SK-N-SH treated with all-trans-retinoic acid at 6 μM for 48 hours (cell line): ENCODE data around the gene GRIP1.

Experiments used
- ATAC-seq: fragments of 200-7000 bp; cut with Tn5 transposase; 3 replicates; pipeline ENCODE4 v1.9.1; 2020; ENCODE audit warnings: mild to moderate bottlenecking, moderate library complexity
- BACH2 ChIP-seq: fragments of 250-450 bp; sonication (Bioruptor Pico); IDR thresholded peaks from 2 replicates; pipeline ENCODE4 v1.9.0; 2021; ENCODE audit warnings: mild to moderate bottlenecking, borderline replicate concordance
- CSDC2 ChIP-seq: fragments of 250-450 bp; sonication (Bioruptor Pico); IDR thresholded peaks from 2 replicates; pipeline ENCODE4 v1.5.0; 2020; ENCODE audit warnings: mild to moderate bottlenecking, moderate library complexity
- ESRRG ChIP-seq: fragments of 250-450 bp; sonication (Bioruptor Pico); IDR thresholded peaks from 2 replicates; pipeline ENCODE4 v1.6.1; 2021; ENCODE audit warnings: mild to moderate bottlenecking
- GLIS3 ChIP-seq: fragments of 250-450 bp; sonication (Bioruptor Pico); IDR thresholded peaks from 2 replicates; pipeline ENCODE4 v1.5.0; 2020; ENCODE audit warnings: mild to moderate bottlenecking, moderate library complexity
- ISL1 ChIP-seq: fragments of 250-450 bp; sonication (Bioruptor Pico); IDR thresholded peaks from 2 replicates; pipeline ENCODE4 v2.1.2; 2022; ENCODE audit warnings: mild to moderate bottlenecking, moderate library complexity
- PPARA ChIP-seq: fragments of 250-450 bp; sonication (Bioruptor Pico); IDR thresholded peaks from 2 replicates; pipeline ENCODE4 v1.5.0; 2020; ENCODE audit warnings: mild to moderate bottlenecking, borderline replicate concordance
- RARB ChIP-seq: fragments of 250-450 bp; sonication (Bioruptor Pico); IDR thresholded peaks from 2 replicates; pipeline ENCODE4 v1.8.0; 2021; ENCODE audit warnings: mild to moderate bottlenecking, moderate library complexity
- SNAI2 ChIP-seq: fragments of 250-450 bp; sonication (Bioruptor Pico); IDR thresholded peaks from 2 replicates; pipeline ENCODE4 v1.5.0; 2020; ENCODE audit warnings: mild to moderate bottlenecking, moderate library complexity
- TCF4 ChIP-seq: fragments of 250-450 bp; sonication (Bioruptor Pico); IDR thresholded peaks from 2 replicates; pipeline ENCODE4 v1.8.0; 2021; ENCODE audit warnings: mild to moderate bottlenecking, moderate library complexity, borderline replicate concordance
- ZC3H10 ChIP-seq: fragments of 250-450 bp; sonication (Bioruptor Pico); IDR thresholded peaks from 2 replicates; pipeline ENCODE4 v1.5.1; 2021; ENCODE audit warnings: mild to moderate bottlenecking, moderate library complexity
- ZFP3 ChIP-seq: fragments of 250-450 bp; sonication (Bioruptor Pico); IDR thresholded peaks from 2 replicates; pipeline ENCODE4 v1.5.0; 2020; ENCODE audit warnings: mild to moderate bottlenecking, moderate library complexity
- ZFP30 ChIP-seq: fragments of 450-650 bp; formaldehyde crosslinking; IDR thresholded peaks from 2 replicates; pipeline ENCODE4 v1.5.0; 2022; ENCODE audit warnings: mild to moderate bottlenecking, moderate library complexity
- ZNF565 ChIP-seq: fragments of 450-650 bp; formaldehyde crosslinking; conservative IDR thresholded peaks from 2 replicates; pipeline ENCODE4 v1.5.0; 2020; ENCODE audit warnings: low read depth, mild to moderate bottlenecking, moderate library complexity
- ZNF70 ChIP-seq: fragments of 450-650 bp; formaldehyde crosslinking; IDR thresholded peaks from 2 replicates; pipeline ENCODE4 v1.5.0; 2020; ENCODE audit warnings: mild to moderate bottlenecking, moderate library complexity
- ZNF8 ChIP-seq: fragments of 450-650 bp; formaldehyde crosslinking; IDR thresholded peaks from 2 replicates; pipeline ENCODE4 v1.5.0; 2020; ENCODE audit warnings: mild to moderate bottlenecking, moderate library complexity
- TF ChIP-seq, protein P1 (sequence below): fragments of 250-450 bp; sonication (Bioruptor Pico); IDR thresholded peaks from 2 replicates; pipeline ENCODE4 v1.8.0; 2020; ENCODE audit warnings: mild to moderate bottlenecking, moderate library complexity, borderline replicate concordance
- TF ChIP-seq, protein P2 (sequence below): fragments of 250-450 bp; sonication (Bioruptor Pico); IDR thresholded peaks from 2 replicates; pipeline ENCODE4 v1.5.1; 2020; ENCODE audit warnings: low read depth, mild to moderate bottlenecking, moderate library complexity
- TF ChIP-seq, protein P3 (sequence below): fragments of 250-450 bp; sonication (Bioruptor Pico); IDR thresholded peaks from 2 replicates; pipeline ENCODE4 v1.5.1; 2021; ENCODE audit warnings: mild to moderate bottlenecking, moderate library complexity
- TF ChIP-seq, protein P4 (sequence below): fragments of 250-450 bp; sonication (Bioruptor Pico); IDR thresholded peaks from 2 replicates; pipeline ENCODE4 v1.8.0; 2021; ENCODE audit warnings: low read depth, mild to moderate bottlenecking, moderate library complexity, borderline replicate concordance
- TF ChIP-seq, protein P5 (sequence below): fragments of 250-450 bp; sonication (Bioruptor Pico); IDR thresholded peaks from 2 replicates; pipeline ENCODE4 v1.5.0; 2020; ENCODE audit warnings: mild to moderate bottlenecking, moderate library complexity

The GRIP1 gene

DNA sequence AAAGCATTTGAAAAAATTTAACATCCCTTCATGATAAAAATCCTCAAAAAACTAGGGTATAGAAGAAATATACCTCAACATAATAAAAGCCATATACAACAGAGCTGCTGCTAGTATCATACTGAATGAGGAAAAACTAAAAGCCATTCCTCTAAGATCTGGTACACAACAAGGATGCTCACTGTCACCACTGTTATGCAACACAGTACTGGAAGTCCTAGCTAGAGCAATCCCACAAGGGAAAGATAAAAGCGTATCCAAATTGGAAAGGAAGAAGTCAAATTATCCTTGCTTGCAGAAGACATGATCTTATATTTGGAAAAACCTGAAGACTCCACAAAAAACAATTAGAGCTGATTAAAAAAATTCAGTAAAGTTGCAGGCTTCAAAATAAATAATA lies 261.7 kb downstream of the GRIP1 start:
- TF ChIP-seq, protein P1, sequence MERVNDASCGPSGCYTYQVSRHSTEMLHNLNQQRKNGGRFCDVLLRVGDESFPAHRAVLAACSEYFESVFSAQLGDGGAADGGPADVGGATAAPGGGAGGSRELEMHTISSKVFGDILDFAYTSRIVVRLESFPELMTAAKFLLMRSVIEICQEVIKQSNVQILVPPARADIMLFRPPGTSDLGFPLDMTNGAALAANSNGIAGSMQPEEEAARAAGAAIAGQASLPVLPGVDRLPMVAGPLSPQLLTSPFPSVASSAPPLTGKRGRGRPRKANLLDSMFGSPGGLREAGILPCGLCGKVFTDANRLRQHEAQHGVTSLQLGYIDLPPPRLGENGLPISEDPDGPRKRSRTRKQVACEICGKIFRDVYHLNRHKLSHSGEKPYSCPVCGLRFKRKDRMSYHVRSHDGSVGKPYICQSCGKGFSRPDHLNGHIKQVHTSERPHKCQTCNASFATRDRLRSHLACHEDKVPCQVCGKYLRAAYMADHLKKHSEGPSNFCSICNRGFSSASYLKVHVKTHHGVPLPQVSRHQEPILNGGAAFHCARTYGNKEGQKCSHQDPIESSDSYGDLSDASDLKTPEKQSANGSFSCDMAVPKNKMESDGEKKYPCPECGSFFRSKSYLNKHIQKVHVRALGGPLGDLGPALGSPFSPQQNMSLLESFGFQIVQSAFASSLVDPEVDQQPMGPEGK (CRISPR knock-in tag), result no peak
- TF ChIP-seq, protein P2, sequence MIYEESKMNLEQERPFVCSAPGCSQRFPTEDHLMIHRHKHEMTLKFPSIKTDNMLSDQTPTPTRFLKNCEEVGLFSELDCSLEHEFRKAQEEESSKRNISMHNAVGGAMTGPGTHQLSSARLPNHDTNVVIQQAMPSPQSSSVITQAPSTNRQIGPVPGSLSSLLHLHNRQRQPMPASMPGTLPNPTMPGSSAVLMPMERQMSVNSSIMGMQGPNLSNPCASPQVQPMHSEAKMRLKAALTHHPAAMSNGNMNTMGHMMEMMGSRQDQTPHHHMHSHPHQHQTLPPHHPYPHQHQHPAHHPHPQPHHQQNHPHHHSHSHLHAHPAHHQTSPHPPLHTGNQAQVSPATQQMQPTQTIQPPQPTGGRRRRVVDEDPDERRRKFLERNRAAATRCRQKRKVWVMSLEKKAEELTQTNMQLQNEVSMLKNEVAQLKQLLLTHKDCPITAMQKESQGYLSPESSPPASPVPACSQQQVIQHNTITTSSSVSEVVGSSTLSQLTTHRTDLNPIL (CRISPR knock-in tag), result no peak
- TF ChIP-seq ISL1 (CRISPR knock-in tag) (no peak), BACH2 (CRISPR knock-in tag) (no peak), ZFP30 (CRISPR knock-in tag) (no peak), ZNF70 (CRISPR knock-in tag) (no peak), ZFP3 (CRISPR knock-in tag) (no peak), ESRRG (no peak), GLIS3 (CRISPR knock-in tag) (no peak), ZNF565 (CRISPR knock-in tag) (no peak), ZC3H10 (no peak), PPARA (no peak)
- TF ChIP-seq, protein P3, sequence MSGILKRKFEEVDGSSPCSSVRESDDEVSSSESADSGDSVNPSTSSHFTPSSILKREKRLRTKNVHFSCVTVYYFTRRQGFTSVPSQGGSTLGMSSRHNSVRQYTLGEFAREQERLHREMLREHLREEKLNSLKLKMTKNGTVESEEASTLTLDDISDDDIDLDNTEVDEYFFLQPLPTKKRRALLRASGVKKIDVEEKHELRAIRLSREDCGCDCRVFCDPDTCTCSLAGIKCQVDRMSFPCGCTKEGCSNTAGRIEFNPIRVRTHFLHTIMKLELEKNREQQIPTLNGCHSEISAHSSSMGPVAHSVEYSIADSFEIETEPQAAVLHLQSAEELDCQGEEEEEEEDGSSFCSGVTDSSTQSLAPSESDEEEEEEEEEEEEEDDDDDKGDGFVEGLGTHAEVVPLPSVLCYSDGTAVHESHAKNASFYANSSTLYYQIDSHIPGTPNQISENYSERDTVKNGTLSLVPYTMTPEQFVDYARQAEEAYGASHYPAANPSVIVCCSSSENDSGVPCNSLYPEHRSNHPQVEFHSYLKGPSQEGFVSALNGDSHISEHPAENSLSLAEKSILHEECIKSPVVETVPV (CRISPR knock-in tag), result no peak
- TF ChIP-seq, protein P4, sequence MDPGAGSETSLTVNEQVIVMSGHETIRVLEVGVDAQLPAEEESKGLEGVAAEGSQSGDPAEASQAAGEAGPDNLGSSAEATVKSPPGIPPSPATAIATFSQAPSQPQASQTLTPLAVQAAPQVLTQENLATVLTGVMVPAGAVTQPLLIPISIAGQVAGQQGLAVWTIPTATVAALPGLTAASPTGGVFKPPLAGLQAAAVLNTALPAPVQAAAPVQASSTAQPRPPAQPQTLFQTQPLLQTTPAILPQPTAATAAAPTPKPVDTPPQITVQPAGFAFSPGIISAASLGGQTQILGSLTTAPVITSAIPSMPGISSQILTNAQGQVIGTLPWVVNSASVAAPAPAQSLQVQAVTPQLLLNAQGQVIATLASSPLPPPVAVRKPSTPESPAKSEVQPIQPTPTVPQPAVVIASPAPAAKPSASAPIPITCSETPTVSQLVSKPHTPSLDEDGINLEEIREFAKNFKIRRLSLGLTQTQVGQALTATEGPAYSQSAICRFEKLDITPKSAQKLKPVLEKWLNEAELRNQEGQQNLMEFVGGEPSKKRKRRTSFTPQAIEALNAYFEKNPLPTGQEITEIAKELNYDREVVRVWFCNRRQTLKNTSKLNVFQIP (CRISPR knock-in tag), result no peak
- ATAC-seq, result no peak

DNA sequence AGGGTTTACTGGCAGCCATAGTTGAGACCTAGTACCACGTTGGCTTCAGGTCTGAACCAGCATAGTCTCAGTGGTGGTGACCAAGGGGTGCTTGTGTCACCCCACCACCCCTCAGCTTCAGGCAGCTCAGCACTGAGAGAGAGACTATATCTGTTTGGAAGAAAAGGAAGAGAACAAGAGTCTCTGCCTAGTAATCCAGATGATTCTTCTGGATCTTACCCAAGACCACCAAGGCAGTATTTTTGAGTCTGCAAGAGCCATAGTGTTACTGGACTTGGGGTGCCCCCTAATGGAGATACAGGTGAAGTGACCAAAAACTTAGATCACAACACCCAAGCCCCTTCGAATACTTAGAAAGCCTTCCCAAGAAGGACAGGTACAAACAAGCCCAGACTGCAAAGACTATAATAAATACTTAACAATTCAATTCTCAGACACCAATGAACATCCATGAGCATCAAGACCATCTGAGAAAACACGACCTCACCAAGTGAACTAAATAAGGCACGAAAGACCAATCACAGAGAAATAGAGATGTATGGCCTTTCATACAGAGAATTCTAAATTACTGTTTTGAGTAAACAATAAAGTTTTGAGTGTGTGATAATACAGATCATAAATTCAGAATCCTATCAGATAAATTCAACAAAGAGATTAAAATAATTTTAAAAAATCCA lies 269.5 kb downstream of the GRIP1 start:
- TF ChIP-seq ZFP30 (CRISPR knock-in tag) (no peak), ZNF8 (CRISPR knock-in tag) (no peak), RARB (no peak), ZFP3 (CRISPR knock-in tag) (no peak), PPARA (no peak), ZNF70 (CRISPR knock-in tag) (no peak), TCF4 (no peak), ISL1 (CRISPR knock-in tag) (no peak), BACH2 (CRISPR knock-in tag) (no peak), ZNF565 (CRISPR knock-in tag) (no peak), SNAI2 (CRISPR knock-in tag) (no peak), GLIS3 (CRISPR knock-in tag) (no peak), CSDC2 (CRISPR knock-in tag) (no peak), ZC3H10 (no peak), ESRRG (no peak)
- TF ChIP-seq, protein P1 (CRISPR knock-in tag), result no peak
- TF ChIP-seq, protein P5, sequence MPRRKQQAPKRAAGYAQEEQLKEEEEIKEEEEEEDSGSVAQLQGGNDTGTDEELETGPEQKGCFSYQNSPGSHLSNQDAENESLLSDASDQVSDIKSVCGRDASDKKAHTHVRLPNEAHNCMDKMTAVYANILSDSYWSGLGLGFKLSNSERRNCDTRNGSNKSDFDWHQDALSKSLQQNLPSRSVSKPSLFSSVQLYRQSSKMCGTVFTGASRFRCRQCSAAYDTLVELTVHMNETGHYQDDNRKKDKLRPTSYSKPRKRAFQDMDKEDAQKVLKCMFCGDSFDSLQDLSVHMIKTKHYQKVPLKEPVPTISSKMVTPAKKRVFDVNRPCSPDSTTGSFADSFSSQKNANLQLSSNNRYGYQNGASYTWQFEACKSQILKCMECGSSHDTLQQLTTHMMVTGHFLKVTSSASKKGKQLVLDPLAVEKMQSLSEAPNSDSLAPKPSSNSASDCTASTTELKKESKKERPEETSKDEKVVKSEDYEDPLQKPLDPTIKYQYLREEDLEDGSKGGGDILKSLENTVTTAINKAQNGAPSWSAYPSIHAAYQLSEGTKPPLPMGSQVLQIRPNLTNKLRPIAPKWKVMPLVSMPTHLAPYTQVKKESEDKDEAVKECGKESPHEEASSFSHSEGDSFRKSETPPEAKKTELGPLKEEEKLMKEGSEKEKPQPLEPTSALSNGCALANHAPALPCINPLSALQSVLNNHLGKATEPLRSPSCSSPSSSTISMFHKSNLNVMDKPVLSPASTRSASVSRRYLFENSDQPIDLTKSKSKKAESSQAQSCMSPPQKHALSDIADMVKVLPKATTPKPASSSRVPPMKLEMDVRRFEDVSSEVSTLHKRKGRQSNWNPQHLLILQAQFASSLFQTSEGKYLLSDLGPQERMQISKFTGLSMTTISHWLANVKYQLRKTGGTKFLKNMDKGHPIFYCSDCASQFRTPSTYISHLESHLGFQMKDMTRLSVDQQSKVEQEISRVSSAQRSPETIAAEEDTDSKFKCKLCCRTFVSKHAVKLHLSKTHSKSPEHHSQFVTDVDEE, result no peak
- TF ChIP-seq, protein P3 (CRISPR knock-in tag), result no peak
- TF ChIP-seq, protein P4 (CRISPR knock-in tag), result no peak
- TF ChIP-seq, protein P2 (CRISPR knock-in tag), result no peak
- TF ChIP-seq, all 23 proteins: peak for 0
- peak; percentile 90 for ATAC-seq
